Adipocyte (in vitro differentiated cells): ENCODE data around the gene MYCBP2.
"Not testable (repeated sequence)": the region's sequence is repeated elsewhere in the genome, so short reads cannot be mapped to it uniquely, and the experiment has no call there.

Experiments
- DNase-seq: peaks from one replicate; pipeline ENCODE4 v3.0.0-alpha.2; 2015; ENCODE audit warnings: low read depth
- H3K27me3 ChIP-seq: replicated peaks from 2 replicates; pipeline ENCODE4 v1.7.0; 2013; ENCODE audit warnings: mild to moderate bottlenecking, low read length, moderate library complexity; ENCODE audit not compliant: control insufficient read depth, insufficient read depth
- H3K36me3 ChIP-seq: 2 replicates; pipeline ENCODE4 v1.7.0; 2013; ENCODE audit warnings: low read length, mild to moderate bottlenecking, moderate library complexity; ENCODE audit not compliant: control insufficient read depth, insufficient read depth, severe bottlenecking
- H3K4me1 ChIP-seq: 2 replicates; pipeline ENCODE4 v1.7.0; 2013; ENCODE audit warnings: mild to moderate bottlenecking, low read length, moderate library complexity; ENCODE audit not compliant: control insufficient read depth, insufficient read depth
- H3K4me3 ChIP-seq: 2 replicates; pipeline ENCODE4 v1.7.0; 2013; ENCODE audit warnings: mild to moderate bottlenecking, low read length, moderate library complexity
- H3K9ac ChIP-seq: 2 replicates; pipeline ENCODE4 v1.7.0; 2013; ENCODE audit warnings: mild to moderate bottlenecking, low read length, moderate library complexity
- H3K9me3 ChIP-seq: 2 replicates; pipeline ENCODE4 v1.7.0; 2013; ENCODE audit warnings: mild to moderate bottlenecking, low read length, moderate library complexity; ENCODE audit not compliant: control insufficient read depth

The MYCBP2 gene

GRCh38 chr13:77198995-77199394 is 127.9 kb downstream of the MYCBP2 start:
- not testable (repeated sequence) for H3K4me1 ChIP-seq, H3K9me3 ChIP-seq, H3K9ac ChIP-seq, H3K4me3 ChIP-seq, H3K27me3 ChIP-seq, DNase-seq
- H3K36me3 ChIP-seq: peaks cover 49% of the 10 kb centered on the region

GRCh38 chr13:77196052-77196618 is 130.8 kb downstream of the MYCBP2 start:
- H3K36me3 ChIP-seq: peaks cover 77% of the 10 kb centered on the region
- no peak overlapping the region for H3K9ac ChIP-seq
- no peaks in the 10 kb centered on the region for H3K27me3 ChIP-seq
- no peak for DNase-seq
- no peak overlapping the region for H3K4me3 ChIP-seq
- no peaks in the 10 kb centered on the region for H3K9me3 ChIP-seq
- H3K4me1 ChIP-seq: peaks cover 6% of the 10 kb centered on the region

GRCh38 chr13:77190349-77190958 is 136.4 kb downstream of the MYCBP2 start:
- H3K4me1 ChIP-seq: no peaks in the 10 kb centered on the region
- no peaks in the 10 kb centered on the region for H3K27me3 ChIP-seq
- H3K36me3 ChIP-seq: peaks cover 98% of the 10 kb centered on the region
- DNase-seq: no peak
- no peak overlapping the region for H3K4me3 ChIP-seq
- no peaks in the 10 kb centered on the region for H3K9me3 ChIP-seq
- no peak overlapping the region for H3K9ac ChIP-seq

GRCh38 chr13:77185721-77186120 is 141.2 kb downstream of the MYCBP2 start:
- H3K27me3 ChIP-seq: no peaks in the 10 kb centered on the region
- DNase-seq: no peak

GRCh38 chr13:77184455-77184854 is 142.4 kb downstream of the MYCBP2 start:
- H3K36me3 ChIP-seq: peaks cover 98% of the 10 kb centered on the region

More at GRCh38 chr13:77185721-77186120, 141.2 kb downstream of the MYCBP2 start:
- no peak overlapping the region for H3K9ac ChIP-seq
- peaks cover 98% of the 10 kb centered on the region for H3K36me3 ChIP-seq
- H3K4me1 ChIP-seq: no peaks in the 10 kb centered on the region
- no peaks in the 10 kb centered on the region for H3K9me3 ChIP-seq
- H3K4me3 ChIP-seq: no peak overlapping the region

GRCh38 chr13:77180011-77180410 is 146.9 kb downstream of the MYCBP2 start:
- no peaks in the 10 kb centered on the region for H3K9me3 ChIP-seq
- no peaks in the 10 kb centered on the region for H3K27me3 ChIP-seq
- peaks cover 100% of the 10 kb centered on the region for H3K36me3 ChIP-seq
- H3K4me1 ChIP-seq: no peaks in the 10 kb centered on the region
- DNase-seq: no peak
- no peak overlapping the region for H3K9ac ChIP-seq
- no peak overlapping the region for H3K4me3 ChIP-seq

More at GRCh38 chr13:77184455-77184854, 142.4 kb downstream of the MYCBP2 start:
- H3K27me3 ChIP-seq: no peaks in the 10 kb centered on the region
- H3K9me3 ChIP-seq: no peaks in the 10 kb centered on the region
- no peak for DNase-seq
- no peaks in the 10 kb centered on the region for H3K4me1 ChIP-seq
- H3K9ac ChIP-seq: no peak overlapping the region
- no peak overlapping the region for H3K4me3 ChIP-seq

GRCh38 chr13:77177646-77178045 is 149.2 kb downstream of the MYCBP2 start:
- Histone ChIP-seq H3K4me1 (no peaks in the 10 kb centered on the region), H3K27me3 (no peaks in the 10 kb centered on the region), H3K9ac (no peak overlapping the region), H3K4me3 (no peak overlapping the region), H3K9me3 (no peaks in the 10 kb centered on the region), H3K36me3 (peaks cover 99% of the 10 kb centered on the region)
- no peak for DNase-seq

GRCh38 chr13:77176350-77176749 is 150.5 kb downstream of the MYCBP2 start:
- Histone ChIP-seq H3K36me3 (peaks cover 98% of the 10 kb centered on the region), H3K27me3 (no peaks in the 10 kb centered on the region), H3K9ac (no peak overlapping the region), H3K9me3 (no peaks in the 10 kb centered on the region), H3K4me3 (no peak overlapping the region), H3K4me1 (no peaks in the 10 kb centered on the region)
- peak; percentile 36 for DNase-seq

GRCh38 chr13:77172650-77173049 is 154.2 kb downstream of the MYCBP2 start:
- no peak overlapping the region for H3K4me3 ChIP-seq
- H3K4me1 ChIP-seq: no peaks in the 10 kb centered on the region
- peaks cover 96% of the 10 kb centered on the region for H3K36me3 ChIP-seq
- H3K9ac ChIP-seq: no peak overlapping the region
- no peak for DNase-seq
- H3K9me3 ChIP-seq: no peaks in the 10 kb centered on the region
- no peaks in the 10 kb centered on the region for H3K27me3 ChIP-seq

GRCh38 chr13:77171451-77171850 is 155.4 kb downstream of the MYCBP2 start:
- Histone ChIP-seq H3K36me3 (peaks cover 96% of the 10 kb centered on the region), H3K9ac (no peak overlapping the region), H3K27me3 (no peaks in the 10 kb centered on the region), H3K4me1 (no peaks in the 10 kb centered on the region), H3K9me3 (no peaks in the 10 kb centered on the region), H3K4me3 (no peak overlapping the region)
- no peak for DNase-seq

- Histone ChIP-seq H3K9me3 (no peaks in the 10 kb centered on the region), H3K4me1 (no peaks in the 10 kb centered on the region), H3K4me3 (no peak overlapping the region), H3K9ac (no peak overlapping the region), H3K27me3 (no peaks in the 10 kb centered on the region), H3K36me3 (peaks cover 97% of the 10 kb centered on the region)
- DNase-seq: no peak
These were observed 158.7 kb downstream of the MYCBP2 start for GRCh38 chr13:77168237-77168636.

- Histone ChIP-seq H3K4me1 (no peaks in the 10 kb centered on the region), H3K4me3 (no peak overlapping the region), H3K36me3 (peaks cover 97% of the 10 kb centered on the region), H3K9ac (no peak overlapping the region), H3K27me3 (no peaks in the 10 kb centered on the region), H3K9me3 (no peaks in the 10 kb centered on the region)
- no peak for DNase-seq
These were observed 176.2 kb downstream of the MYCBP2 start for GRCh38 chr13:77150651-77151050.
